WTC11 (cell line): Measurements from ENCODE around the gene S100A2. TPM values are rescaled to one million over a fixed set of nuclear protein-coding genes. Genes with fewer than 3 reads are reported as not detected.

ENCODE experiments used
- ATAC-seq: fragments of 200-7000 bp; cut with Tn5 transposase; 2 replicates; pipeline ENCODE4 v1.10.0; 2021; ENCODE audit warnings: mild to moderate bottlenecking, moderate library complexity
- CTCF ChIA-PET: fragments of 300-600 bp; sonication (Branson Sonifier 250); formaldehyde crosslinking; loops from one replicate; lab custom pipeline; 2021; ENCODE audit warnings: antibody characterized with exemption; lab: Charles Lee
- POLR2A ChIA-PET: fragments of 350-600 bp; sonication (Branson Sonifier 250); formaldehyde crosslinking; loops from one replicate; lab custom pipeline; 2021; ENCODE audit warnings: antibody characterized with exemption; lab: Charles Lee
- DNase-seq: peaks from one replicate; pipeline ENCODE4 v3.0.0; 2021; ENCODE audit warnings: low spot score
- H3K27ac Mint-ChIP-seq: 2 replicates; pipeline ENCODE4 v1.8.0; 2021; ENCODE audit warnings: mixed read lengths
- H3K27me3 Mint-ChIP-seq: 2 replicates; pipeline ENCODE4 v1.8.0; 2021; ENCODE audit warnings: low read depth, mild to moderate bottlenecking, moderate library complexity, mixed read lengths
- H3K36me3 Mint-ChIP-seq: 2 replicates; pipeline ENCODE4 v1.8.0; 2021; ENCODE audit warnings: mixed read lengths
- H3K4me1 Mint-ChIP-seq: 2 replicates; pipeline ENCODE4 v1.8.0; 2022; ENCODE audit warnings: mixed read lengths
- H3K4me3 Mint-ChIP-seq: 2 replicates; pipeline ENCODE4 v1.8.0; 2021; ENCODE audit warnings: mild to moderate bottlenecking, moderate library complexity, mixed read lengths
- H3K9me3 Mint-ChIP-seq: 2 replicates; pipeline ENCODE4 v1.8.0; 2021; ENCODE audit warnings: mixed read lengths
- ATF6 ChIP-seq: sonication (generic); formaldehyde crosslinking; IDR thresholded peaks from 2 replicates; pipeline ENCODE4 v1.8.1; 2023; ENCODE audit warnings: mild to moderate bottlenecking, missing genetic modification reagents
- CTCF ChIP-seq: fragments of 200-600 bp; IDR thresholded peaks from 2 replicates; pipeline ENCODE4 v1.8.0; 2022; ENCODE audit warnings: antibody characterized with exemption
- EMX1 ChIP-seq: fragments of 250-450 bp; sonication (Bioruptor Pico); IDR thresholded peaks from 2 replicates; pipeline ENCODE4 v1.8.0; 2021; ENCODE audit warnings: mild to moderate bottlenecking
- FOXK1 ChIP-seq: sonication (generic); formaldehyde crosslinking; IDR thresholded peaks from 2 replicates; pipeline ENCODE4 v1.8.0; 2022; ENCODE audit warnings: mild to moderate bottlenecking, moderate library complexity, missing genetic modification reagents
- FOXP1 ChIP-seq: sonication (generic); formaldehyde crosslinking; IDR thresholded peaks from 2 replicates; pipeline ENCODE4 v1.8.0; 2022; ENCODE audit warnings: missing genetic modification reagents, mild to moderate bottlenecking, moderate library complexity, borderline replicate concordance
- GTF2I ChIP-seq: fragments of 250-450 bp; sonication (Bioruptor Pico); conservative IDR thresholded peaks from 2 replicates; pipeline ENCODE4 v1.4.0; 2021; ENCODE audit warnings: mild to moderate bottlenecking
- IRF2 ChIP-seq: sonication (generic); formaldehyde crosslinking; IDR thresholded peaks from 2 replicates; pipeline ENCODE4 v1.8.0; 2022; ENCODE audit warnings: low read depth, missing genetic modification reagents, borderline replicate concordance
- JUN ChIP-seq: sonication (generic); formaldehyde crosslinking; IDR thresholded peaks from 2 replicates; pipeline ENCODE4 v1.8.0; 2023; ENCODE audit warnings: mild to moderate bottlenecking, missing genetic modification reagents
- OVOL2 ChIP-seq: fragments of 250-450 bp; sonication (Bioruptor Pico); IDR thresholded peaks from 2 replicates; pipeline ENCODE4 v1.9.0; 2021; ENCODE audit warnings: mild to moderate bottlenecking, borderline replicate concordance
- PRRX2 ChIP-seq: fragments of 250-450 bp; sonication (Bioruptor Pico); IDR thresholded peaks from 2 replicates; pipeline ENCODE4 v1.8.0; 2021; ENCODE audit warnings: mild to moderate bottlenecking
- TCF7 ChIP-seq: sonication (generic); formaldehyde crosslinking; IDR thresholded peaks from 2 replicates; pipeline ENCODE4 v1.8.0; 2022; ENCODE audit warnings: mild to moderate bottlenecking, low read depth, missing genetic modification reagents, moderate library complexity
- ZNF121 ChIP-seq: sonication (generic); formaldehyde crosslinking; IDR thresholded peaks from 2 replicates; pipeline ENCODE4 v1.8.0; 2023; ENCODE audit warnings: missing genetic modification reagents
- ZNF396 ChIP-seq: fragments of 250-450 bp; sonication (Bioruptor Pico); IDR thresholded peaks from 2 replicates; pipeline ENCODE4 v1.8.0; 2021; ENCODE audit warnings: mild to moderate bottlenecking, moderate library complexity, borderline replicate concordance
- total RNA-seq: library from RNA; stranded (reverse); gene quantifications from 3 replicates; pipeline ENCODE4 v1.2.3, GENCODE V29; 2021
- TF ChIP-seq, protein P1 (sequence below): sonication (generic); formaldehyde crosslinking; IDR thresholded peaks from 2 replicates; pipeline ENCODE4 v1.8.0; 2022; ENCODE audit warnings: mild to moderate bottlenecking, missing genetic modification reagents
- TF ChIP-seq, protein P2 (sequence below): sonication (generic); formaldehyde crosslinking; IDR thresholded peaks from 2 replicates; pipeline ENCODE4 v1.8.0; 2023; ENCODE audit warnings: missing genetic modification reagents, mild to moderate bottlenecking, borderline replicate concordance
- TF ChIP-seq, protein P3 (sequence below): fragments of 250-450 bp; sonication (Bioruptor Pico); IDR thresholded peaks from 2 replicates; pipeline ENCODE4 v1.9.0; 2021; ENCODE audit warnings: mild to moderate bottlenecking
- TF ChIP-seq, protein P4 (sequence below): sonication (generic); formaldehyde crosslinking; conservative IDR thresholded peaks from 2 replicates; pipeline ENCODE4 v1.8.1; 2022; ENCODE audit warnings: mild to moderate bottlenecking, missing genetic modification reagents

The S100A2 gene
- total RNA-seq, 1 experiment from 2014 or later = 0.74 TPM

DNA sequence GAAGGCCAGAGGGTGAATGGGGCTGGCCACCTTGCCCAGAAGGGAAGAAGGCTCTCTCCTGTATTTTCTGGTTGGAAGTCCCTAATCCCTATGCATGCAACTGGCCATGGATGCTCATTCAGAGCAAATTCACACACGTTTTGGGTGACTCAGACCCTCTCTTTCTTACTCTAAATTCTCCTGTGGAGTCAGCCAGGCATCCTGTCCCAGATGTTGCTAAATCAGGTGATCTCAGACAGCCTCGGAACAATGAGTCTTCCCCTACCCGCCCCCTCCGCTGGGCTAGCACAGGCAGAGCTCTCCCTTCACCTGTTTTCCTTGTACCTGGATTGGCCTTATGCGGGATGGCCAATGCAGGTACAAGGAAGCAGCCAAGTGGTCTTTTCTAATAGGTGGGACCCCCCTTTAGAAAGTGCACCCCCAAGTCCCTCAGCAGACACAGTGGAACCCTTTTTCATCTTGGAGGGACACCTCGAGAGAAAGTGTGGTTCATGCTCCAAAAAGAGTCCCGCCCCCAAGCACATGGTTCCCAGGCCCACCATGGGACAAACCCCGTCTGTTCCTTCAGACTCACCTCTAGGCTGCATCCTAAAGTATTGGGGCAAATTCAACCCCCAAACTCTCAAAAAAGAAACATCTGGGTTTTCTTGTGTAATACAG, 38.5 kb downstream of the S100A2 start (continued):
- no peak for TF ChIP-seq OVOL2 (CRISPR knock-in tag)
- no peak for TF ChIP-seq ATF6 (CRISPR knock-in tag)
- no peak for TF ChIP-seq FOXP1

- no peak overlapping the region for H3K4me3 Mint-ChIP-seq
- no peak for DNase-seq
- ATAC-seq = no peak
- H3K9me3 Mint-ChIP-seq = peaks cover 8% of the 10 kb centered on the region
- TF ChIP-seq, protein P1, sequence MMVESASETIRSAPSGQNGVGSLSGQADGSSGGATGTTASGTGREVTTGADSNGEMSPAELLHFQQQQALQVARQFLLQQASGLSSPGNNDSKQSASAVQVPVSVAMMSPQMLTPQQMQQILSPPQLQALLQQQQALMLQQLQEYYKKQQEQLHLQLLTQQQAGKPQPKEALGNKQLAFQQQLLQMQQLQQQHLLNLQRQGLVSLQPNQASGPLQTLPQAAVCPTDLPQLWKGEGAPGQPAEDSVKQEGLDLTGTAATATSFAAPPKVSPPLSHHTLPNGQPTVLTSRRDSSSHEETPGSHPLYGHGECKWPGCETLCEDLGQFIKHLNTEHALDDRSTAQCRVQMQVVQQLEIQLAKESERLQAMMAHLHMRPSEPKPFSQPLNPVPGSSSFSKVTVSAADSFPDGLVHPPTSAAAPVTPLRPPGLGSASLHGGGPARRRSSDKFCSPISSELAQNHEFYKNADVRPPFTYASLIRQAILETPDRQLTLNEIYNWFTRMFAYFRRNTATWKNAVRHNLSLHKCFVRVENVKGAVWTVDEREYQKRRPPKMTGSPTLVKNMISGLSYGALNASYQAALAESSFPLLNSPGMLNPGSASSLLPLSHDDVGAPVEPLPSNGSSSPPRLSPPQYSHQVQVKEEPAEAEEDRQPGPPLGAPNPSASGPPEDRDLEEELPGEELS (CRISPR knock-in tag) = no peak
- TF ChIP-seq ZNF396 (CRISPR knock-in tag) (no peak), GTF2I (CRISPR knock-in tag) (no peak), TCF7 (no peak), ZNF121 (CRISPR knock-in tag) (no peak), FOXK1 (CRISPR knock-in tag) (no peak), IRF2 (CRISPR knock-in tag) (no peak), CTCF (no peak), JUN (CRISPR knock-in tag) (no peak), EMX1 (CRISPR knock-in tag) (no peak), PRRX2 (CRISPR knock-in tag) (no peak)
- TF ChIP-seq, protein P2, sequence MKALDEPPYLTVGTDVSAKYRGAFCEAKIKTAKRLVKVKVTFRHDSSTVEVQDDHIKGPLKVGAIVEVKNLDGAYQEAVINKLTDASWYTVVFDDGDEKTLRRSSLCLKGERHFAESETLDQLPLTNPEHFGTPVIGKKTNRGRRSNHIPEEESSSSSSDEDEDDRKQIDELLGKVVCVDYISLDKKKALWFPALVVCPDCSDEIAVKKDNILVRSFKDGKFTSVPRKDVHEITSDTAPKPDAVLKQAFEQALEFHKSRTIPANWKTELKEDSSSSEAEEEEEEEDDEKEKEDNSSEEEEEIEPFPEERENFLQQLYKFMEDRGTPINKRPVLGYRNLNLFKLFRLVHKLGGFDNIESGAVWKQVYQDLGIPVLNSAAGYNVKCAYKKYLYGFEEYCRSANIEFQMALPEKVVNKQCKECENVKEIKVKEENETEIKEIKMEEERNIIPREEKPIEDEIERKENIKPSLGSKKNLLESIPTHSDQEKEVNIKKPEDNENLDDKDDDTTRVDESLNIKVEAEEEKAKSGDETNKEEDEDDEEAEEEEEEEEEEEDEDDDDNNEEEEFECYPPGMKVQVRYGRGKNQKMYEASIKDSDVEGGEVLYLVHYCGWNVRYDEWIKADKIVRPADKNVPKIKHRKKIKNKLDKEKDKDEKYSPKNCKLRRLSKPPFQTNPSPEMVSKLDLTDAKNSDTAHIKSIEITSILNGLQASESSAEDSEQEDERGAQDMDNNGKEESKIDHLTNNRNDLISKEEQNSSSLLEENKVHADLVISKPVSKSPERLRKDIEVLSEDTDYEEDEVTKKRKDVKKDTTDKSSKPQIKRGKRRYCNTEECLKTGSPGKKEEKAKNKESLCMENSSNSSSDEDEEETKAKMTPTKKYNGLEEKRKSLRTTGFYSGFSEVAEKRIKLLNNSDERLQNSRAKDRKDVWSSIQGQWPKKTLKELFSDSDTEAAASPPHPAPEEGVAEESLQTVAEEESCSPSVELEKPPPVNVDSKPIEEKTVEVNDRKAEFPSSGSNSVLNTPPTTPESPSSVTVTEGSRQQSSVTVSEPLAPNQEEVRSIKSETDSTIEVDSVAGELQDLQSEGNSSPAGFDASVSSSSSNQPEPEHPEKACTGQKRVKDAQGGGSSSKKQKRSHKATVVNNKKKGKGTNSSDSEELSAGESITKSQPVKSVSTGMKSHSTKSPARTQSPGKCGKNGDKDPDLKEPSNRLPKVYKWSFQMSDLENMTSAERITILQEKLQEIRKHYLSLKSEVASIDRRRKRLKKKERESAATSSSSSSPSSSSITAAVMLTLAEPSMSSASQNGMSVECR (CRISPR knock-in tag) = no peak
- TF ChIP-seq, protein P3, sequence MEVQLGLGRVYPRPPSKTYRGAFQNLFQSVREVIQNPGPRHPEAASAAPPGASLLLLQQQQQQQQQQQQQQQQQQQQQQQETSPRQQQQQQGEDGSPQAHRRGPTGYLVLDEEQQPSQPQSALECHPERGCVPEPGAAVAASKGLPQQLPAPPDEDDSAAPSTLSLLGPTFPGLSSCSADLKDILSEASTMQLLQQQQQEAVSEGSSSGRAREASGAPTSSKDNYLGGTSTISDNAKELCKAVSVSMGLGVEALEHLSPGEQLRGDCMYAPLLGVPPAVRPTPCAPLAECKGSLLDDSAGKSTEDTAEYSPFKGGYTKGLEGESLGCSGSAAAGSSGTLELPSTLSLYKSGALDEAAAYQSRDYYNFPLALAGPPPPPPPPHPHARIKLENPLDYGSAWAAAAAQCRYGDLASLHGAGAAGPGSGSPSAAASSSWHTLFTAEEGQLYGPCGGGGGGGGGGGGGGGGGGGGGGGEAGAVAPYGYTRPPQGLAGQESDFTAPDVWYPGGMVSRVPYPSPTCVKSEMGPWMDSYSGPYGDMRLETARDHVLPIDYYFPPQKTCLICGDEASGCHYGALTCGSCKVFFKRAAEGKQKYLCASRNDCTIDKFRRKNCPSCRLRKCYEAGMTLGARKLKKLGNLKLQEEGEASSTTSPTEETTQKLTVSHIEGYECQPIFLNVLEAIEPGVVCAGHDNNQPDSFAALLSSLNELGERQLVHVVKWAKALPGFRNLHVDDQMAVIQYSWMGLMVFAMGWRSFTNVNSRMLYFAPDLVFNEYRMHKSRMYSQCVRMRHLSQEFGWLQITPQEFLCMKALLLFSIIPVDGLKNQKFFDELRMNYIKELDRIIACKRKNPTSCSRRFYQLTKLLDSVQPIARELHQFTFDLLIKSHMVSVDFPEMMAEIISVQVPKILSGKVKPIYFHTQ (CRISPR knock-in tag) = no peak
- TF ChIP-seq, protein P4, sequence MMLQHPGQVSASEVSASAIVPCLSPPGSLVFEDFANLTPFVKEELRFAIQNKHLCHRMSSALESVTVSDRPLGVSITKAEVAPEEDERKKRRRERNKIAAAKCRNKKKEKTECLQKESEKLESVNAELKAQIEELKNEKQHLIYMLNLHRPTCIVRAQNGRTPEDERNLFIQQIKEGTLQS = no peak
- ChIA-PET CTCF (interaction anchor here (0.8 to 3.6 kb wide), 6 partner anchors 15 to 171 kb away, joined by 3 to 15 read pairs (median 10); partner anchors contain the start of gene S100A13), POLR2A (interaction anchor here (0.8 kb wide), 1 partner anchor 172 kb away, joined by 3 read pairs; no protein-coding TSS in a partner anchor)
- H3K27ac Mint-ChIP-seq = no peak overlapping the region
- peaks cover 25% of the 10 kb centered on the region for H3K4me1 Mint-ChIP-seq
- peaks cover 6% of the 10 kb centered on the region for H3K36me3 Mint-ChIP-seq
- H3K27me3 Mint-ChIP-seq = peaks cover 10% of the 10 kb centered on the region
Observed at GRCh38 chr1:153526132-153526543, 39.5 kb downstream of the S100A2 start.
